ENCODE results near the gene LTA4H.

The LTA4H gene

DNA sequence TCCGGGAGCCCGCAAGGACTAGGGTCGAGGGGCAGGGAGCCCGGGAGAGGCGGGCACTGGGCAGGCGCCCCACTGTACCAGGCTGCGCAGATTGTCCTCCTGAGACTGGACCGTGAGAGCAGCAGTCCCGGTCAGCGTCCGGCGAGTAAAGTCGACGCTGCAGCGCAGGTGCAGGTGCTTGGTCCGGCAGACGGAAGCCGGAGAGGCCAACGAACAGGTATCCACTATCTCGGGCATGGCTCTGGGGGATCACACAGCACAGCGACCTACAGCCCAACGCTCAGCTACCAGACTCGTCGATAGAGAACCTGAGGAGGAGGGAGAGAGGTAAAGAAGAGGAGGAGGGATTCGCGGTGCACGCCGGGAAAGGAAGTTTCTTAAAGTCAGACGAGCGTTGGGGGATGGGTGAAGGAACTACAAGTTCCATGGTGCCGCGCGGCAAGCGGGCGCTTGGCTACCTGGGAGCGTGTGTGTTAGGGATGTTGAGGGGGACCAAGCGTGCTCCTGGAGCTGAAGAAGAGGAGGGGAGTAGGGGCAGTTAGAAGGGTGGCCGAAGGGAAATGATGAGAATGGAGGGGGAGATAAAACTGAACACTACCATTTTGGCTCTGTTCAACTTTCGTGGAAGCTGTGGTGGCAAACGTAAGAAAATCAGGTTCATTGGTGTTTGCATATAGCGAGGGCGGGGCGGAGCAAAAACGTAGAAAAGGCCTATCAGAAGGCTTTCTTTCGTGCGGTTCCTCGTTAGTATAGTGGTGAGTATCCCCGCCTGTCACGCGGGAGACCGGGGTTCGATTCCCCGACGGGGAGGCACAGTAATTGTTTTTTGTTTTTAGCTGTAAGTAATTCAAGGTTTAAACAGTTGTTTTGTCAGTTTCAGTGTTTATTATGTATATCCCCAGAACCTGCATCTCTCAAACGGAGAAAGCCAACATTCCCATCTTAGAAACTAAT, at the start of gene LTA4H:
TSS of gene LTA4H (minus strand) at position 305 of the 954 bp plus-strand sequence. CDS start at position 237, 68 bp downstream.
- no peak for TF ChIP-seq CTCF (conservative IDR thresholded peaks at IDR 0.05; ENCODE audit: low read depth)
- POLR2A ChIA-PET (ENCODE audit: low non-redundant PET): no interaction called here
- CTCF ChIA-PET: interaction anchor here (2.1 kb wide), 1 partner anchor 180 kb away, joined by 8 read pairs; no protein-coding TSS in a partner anchor
- peak; percentile 95 for DNase-seq (ENCODE audit: low spot score)
- peak within 1 kb of the TSS; percentile 91 for H3K27ac ChIP-seq

DNA sequence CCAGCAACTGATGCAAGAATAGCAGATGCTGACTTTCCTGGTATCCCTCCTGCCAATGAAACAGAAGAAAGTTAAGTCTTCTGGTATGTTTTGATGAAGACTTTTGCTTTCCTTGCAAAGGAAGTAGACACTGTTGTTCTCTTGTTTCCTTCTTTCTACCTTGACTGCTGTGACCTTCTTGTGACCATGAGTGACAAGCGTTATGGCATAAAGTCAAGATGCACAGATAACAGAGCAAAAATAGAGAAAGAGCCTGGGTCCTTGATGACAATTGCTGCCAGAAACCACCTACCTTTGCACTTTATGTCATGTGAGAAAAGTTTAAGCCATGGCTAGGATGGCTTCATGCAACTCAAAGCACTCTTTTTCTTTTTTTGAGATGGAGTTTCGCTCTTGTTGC, 49.2 kb upstream of the LTA4H start:
- ChIA-PET POLR2A (ENCODE audit: low non-redundant PET) (no interaction called here), CTCF (interaction anchor here (0.7 kb wide), 1 partner anchor 109 kb away, joined by 3 read pairs; no protein-coding TSS in a partner anchor)
- no peak for TF ChIP-seq CTCF (conservative IDR thresholded peaks at IDR 0.05; ENCODE audit: low read depth)
- H3K27ac ChIP-seq: no peak overlapping the region
- no peak for DNase-seq (ENCODE audit: low spot score)

DNA sequence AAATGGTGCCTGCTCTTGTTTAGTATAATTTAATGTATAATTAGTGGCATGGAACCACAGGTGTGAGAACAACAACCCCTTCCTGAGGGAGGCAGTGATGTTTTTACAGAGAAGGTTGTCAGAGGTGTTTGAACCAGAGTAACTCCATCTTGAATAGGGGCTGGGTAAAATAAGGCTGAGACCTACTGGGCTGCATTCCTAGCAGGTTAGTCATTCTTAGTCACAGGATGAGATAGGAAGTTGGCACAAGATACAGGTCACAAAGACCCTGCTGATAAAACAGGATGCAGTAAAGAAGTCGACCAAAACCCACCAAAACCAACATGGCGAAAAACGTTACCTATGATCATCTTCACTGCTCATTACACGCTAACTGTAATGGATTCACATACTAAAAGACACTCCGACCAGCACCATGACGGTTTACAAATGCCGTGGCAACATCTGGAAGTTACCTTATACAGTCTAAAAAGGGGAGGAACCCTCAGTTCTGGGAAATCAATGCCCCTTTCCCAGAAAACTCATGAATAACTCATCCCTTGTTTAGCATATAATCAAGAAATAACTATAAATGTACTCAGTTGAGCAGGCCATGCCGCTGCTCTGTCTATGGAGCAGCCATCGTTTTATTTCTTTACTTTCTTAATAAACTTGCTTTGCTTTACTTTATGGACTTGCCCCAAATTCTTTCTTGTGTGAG, 47.8 kb upstream of the LTA4H start:
- POLR2A ChIA-PET (ENCODE audit: low non-redundant PET): no interaction called here
- CTCF ChIA-PET: no interaction called here
- no peak overlapping the region for H3K27ac ChIP-seq
- no peak for TF ChIP-seq CTCF (conservative IDR thresholded peaks at IDR 0.05; ENCODE audit: low read depth)
- DNase-seq (ENCODE audit: low spot score): no peak

DNA sequence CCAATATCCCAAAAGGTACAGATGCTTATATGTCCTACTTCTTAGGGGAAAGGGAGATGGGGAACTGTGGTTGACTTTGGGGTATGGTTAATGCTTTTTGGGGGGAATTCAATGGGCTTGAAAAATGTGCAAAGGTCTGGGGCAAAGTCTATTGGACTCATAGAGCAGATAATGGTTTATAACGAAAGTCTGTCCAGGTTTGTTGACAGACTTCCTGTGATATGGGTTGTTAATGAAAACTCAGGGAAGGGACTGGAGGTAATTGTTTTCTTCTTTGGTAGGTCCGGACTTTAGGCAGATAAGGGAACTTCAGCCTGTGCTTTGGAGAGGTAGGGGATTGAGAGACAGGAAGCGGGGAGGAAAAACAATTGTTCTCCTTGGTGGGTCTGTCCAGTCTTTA, 46.2 kb upstream of the LTA4H start:
- no peak for TF ChIP-seq CTCF (conservative IDR thresholded peaks at IDR 0.05; ENCODE audit: low read depth)
- no peak for DNase-seq (ENCODE audit: low spot score)
- ChIA-PET POLR2A (ENCODE audit: low non-redundant PET) (no interaction called here), CTCF (no interaction called here)
- H3K27ac ChIP-seq: no peak overlapping the region

DNA sequence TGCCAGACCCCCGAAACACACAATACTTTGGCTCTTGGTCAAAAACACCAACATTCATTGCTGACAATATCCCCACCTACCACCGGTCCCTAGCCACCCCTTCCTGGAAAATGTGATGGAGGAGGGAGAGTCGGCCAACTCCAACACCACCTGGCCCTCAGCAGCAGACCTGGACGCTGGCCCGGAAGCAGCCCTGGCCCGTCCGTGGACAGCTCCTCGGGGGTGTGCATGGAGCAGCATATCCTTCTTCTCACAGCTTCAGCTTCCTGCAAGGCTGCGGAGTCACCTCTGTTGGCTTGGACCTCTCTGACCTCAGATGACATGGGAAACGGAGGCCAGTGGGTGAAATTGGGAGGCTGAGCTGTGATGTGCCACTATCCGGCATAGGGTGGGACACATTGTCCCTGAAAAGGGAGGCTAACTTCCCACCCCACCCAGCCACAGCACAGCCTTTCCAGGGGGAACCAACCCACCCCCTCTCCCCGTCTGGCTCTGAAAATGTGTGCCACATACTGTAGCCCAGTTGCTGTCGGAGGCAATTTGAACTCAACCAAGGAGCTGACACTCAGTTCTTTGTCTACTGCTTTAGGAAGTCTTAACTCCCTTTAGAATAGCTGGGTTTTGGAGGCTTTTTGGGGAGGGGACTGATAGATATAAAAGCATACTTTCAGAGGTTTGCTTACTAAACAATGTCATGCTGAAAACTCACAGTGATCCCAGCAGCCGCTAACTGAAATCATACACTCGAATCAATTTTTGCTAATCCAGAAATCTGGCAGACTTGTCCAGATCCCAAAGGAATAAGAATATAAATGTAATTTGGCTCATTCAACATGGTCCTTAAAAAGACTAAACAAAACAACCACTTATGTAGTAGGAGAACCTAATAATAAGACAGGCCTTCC, 43.1 kb upstream of the LTA4H start:
- CTCF ChIA-PET: interaction anchor here (1.3 kb wide), 1 partner anchor 137 kb away, joined by 4 read pairs; no protein-coding TSS in a partner anchor
- no peak for DNase-seq (ENCODE audit: low spot score)
- no peak for TF ChIP-seq CTCF (conservative IDR thresholded peaks at IDR 0.05; ENCODE audit: low read depth)
- POLR2A ChIA-PET (ENCODE audit: low non-redundant PET): no interaction called here
- H3K27ac ChIP-seq: no peak overlapping the region

DNA sequence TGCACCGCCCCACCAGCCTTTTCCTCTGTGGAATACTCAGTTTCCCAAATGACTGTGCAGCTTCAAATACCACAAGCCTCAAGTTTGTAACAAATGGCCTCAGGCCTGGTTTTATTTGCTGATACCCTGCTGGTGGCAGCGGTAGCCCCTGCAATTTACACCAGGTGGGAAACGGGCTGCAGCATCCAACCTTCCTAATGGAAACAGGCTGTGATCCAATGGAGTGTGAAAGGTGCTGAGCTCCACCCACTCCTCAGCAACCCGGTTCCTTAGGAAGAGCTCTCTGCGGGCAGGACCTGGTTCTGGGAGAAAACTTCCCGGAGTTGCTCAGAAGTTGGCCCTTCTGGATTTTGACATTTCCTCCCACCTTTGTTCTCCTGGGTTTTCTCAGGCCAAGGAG, 41.7 kb upstream of the LTA4H start:
- DNase-seq (ENCODE audit: low spot score): no peak
- H3K27ac ChIP-seq: no peak overlapping the region
- no peak for TF ChIP-seq CTCF (conservative IDR thresholded peaks at IDR 0.05; ENCODE audit: low read depth)
- POLR2A ChIA-PET (ENCODE audit: low non-redundant PET): no interaction called here
- CTCF ChIA-PET: interaction anchor here (1.1 kb wide), 1 partner anchor 139 kb away, joined by 3 read pairs; no protein-coding TSS in a partner anchor
